Measurements from ENCODE around the gene RER1. TPM values are rescaled to one million over a fixed set of nuclear protein-coding genes. Genes with fewer than 3 reads are reported as not detected.

Gene RER1
- total RNA-seq, 1 donor from 2014 or later = 197 TPM

DNA sequence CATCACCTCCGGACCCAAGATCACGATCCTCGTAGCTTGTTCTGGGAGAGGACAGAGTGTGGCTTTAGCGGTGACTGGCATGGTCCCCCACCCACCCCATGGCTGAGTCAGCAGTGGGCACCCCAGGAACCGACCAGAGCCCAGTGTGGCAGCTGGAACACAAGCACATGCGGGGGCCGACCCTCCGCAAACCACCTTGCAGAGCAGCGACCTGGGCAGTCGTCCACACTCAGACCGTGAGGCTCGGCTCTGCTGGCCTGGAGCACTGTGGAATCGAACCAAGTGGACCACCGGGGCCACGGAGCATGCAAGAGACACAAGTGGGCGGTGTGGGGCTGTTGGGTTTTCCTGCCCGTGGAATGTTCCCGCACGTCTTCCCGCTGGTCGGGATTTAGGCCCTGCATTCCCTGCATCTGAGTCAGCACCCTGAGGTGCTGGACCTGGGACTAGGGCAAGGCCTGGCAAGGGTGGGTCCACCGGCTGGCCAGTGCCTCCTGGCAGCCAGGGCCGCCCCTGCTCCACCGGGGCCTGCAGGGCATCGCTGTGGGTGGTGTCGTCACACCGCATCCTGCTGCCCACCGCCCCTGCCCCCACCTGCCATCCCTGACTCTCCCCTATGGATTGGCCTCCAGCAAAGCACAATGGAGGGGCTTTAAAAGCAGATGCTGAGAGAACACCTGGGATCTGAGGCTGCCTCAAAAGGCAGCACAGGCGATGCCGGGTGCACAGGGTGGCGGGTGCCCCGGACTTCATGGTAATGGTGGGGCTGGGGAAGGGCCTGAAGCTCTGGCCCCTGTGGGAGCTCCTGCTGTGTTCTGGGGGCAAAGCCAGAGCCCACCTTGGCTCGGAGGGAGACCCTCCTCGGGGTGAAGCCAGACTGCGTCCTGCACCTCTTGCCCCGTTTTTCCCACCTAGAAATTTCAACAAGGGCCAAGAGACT, 18.8 kb upstream of the RER1 start:
- H2AFZ ChIP-seq (ENCODE audit: low read depth, low read length) = no peak overlapping the region
- no peaks in the 10 kb centered on the region for H3K4me1 ChIP-seq (ENCODE audit: insufficient read depth, low read length)
- FAIRE-seq (no peak), DNase-seq (ENCODE audit: low read depth) (no peak)
- no peaks in the 10 kb centered on the region for H3K79me2 ChIP-seq (ENCODE audit: insufficient read depth, low read length)
- Mint-ChIP-seq H3K9me3 (ENCODE audit: unreplicated experiment) (no peaks in the 10 kb centered on the region), H3K36me3 (ENCODE audit: low read depth, unreplicated experiment) (peaks cover 3% of the 10 kb centered on the region), H3K4me1 (ENCODE audit: low read depth, unreplicated experiment) (no peaks in the 10 kb centered on the region), H3K4me3 (ENCODE audit: unreplicated experiment) (no peak overlapping the region), H3K27me3 (ENCODE audit: low read depth, unreplicated experiment) (peaks cover 2% of the 10 kb centered on the region), H3K27ac (ENCODE audit: unreplicated experiment) (no peak overlapping the region)
- H3K27ac ChIP-seq (ENCODE audit: low read depth, low read length) = no peak overlapping the region
- no peaks in the 10 kb centered on the region for H4K20me1 ChIP-seq (ENCODE audit: insufficient read depth, low read length)
- no peak overlapping the region for H3K9ac ChIP-seq (ENCODE audit: low read length)
- TF ChIP-seq, protein P1, sequence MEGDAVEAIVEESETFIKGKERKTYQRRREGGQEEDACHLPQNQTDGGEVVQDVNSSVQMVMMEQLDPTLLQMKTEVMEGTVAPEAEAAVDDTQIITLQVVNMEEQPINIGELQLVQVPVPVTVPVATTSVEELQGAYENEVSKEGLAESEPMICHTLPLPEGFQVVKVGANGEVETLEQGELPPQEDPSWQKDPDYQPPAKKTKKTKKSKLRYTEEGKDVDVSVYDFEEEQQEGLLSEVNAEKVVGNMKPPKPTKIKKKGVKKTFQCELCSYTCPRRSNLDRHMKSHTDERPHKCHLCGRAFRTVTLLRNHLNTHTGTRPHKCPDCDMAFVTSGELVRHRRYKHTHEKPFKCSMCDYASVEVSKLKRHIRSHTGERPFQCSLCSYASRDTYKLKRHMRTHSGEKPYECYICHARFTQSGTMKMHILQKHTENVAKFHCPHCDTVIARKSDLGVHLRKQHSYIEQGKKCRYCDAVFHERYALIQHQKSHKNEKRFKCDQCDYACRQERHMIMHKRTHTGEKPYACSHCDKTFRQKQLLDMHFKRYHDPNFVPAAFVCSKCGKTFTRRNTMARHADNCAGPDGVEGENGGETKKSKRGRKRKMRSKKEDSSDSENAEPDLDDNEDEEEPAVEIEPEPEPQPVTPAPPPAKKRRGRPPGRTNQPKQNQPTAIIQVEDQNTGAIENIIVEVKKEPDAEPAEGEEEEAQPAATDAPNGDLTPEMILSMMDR (IDR thresholded peaks at IDR 0.05; ENCODE audit: insufficient read depth, low read depth, low read length) = no peak
- no peak for TF ChIP-seq EZH2 (IDR thresholded peaks at IDR 0.05; ENCODE audit: insufficient read depth, low read length)
- H3K4me3 ChIP-seq (ENCODE audit: insufficient read depth, low read depth, low read length) = no peak overlapping the region
- no peak overlapping the region for H3K4me2 ChIP-seq (ENCODE audit: low read length)
- H3K27me3 ChIP-seq (ENCODE audit: insufficient read depth, low read length) = no peaks in the 10 kb centered on the region
- H3K36me3 ChIP-seq (ENCODE audit: insufficient read depth, low read length) = no peaks in the 10 kb centered on the region
- H3K9me3 ChIP-seq (ENCODE audit: insufficient read depth, low read depth, low read length) = no peaks in the 10 kb centered on the region

DNA sequence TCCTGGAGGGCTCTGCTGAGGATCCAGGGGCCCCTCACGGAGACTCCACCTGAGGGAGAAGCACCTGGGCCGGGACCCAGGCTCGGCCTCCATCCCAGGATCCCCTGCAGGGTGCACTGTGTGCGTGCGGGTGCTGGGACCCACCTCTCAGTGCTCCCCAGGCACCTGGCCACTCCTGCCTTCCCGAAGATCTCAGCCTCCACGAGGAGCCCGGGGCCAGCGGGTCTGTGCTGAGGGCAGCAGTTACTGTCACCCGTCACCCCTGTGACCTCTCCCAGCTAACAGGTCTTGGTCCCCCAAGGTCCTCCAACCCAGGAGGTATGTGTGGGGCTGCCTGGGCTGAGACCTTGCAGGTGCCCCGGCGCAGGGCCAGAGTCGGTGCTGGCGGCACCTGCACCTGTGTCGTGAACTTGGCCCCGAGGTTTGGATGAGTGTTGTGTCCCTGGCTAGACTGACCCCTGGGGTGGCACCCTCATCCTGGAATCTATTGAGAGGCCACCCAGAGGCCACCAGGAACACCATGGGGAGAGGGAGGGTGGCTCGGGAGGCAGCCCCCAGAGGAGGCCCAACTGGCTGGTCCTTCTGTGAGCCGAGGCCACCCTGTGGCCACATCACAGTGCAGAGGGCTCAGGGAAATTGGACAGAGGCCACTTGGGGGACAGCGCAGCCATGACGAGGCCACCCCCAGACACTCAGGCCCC, 17.9 kb upstream of the RER1 start:
- no peak overlapping the region for H3K4me3 ChIP-seq (ENCODE audit: insufficient read depth, low read depth, low read length)
- Mint-ChIP-seq H3K9me3 (ENCODE audit: unreplicated experiment) (no peaks in the 10 kb centered on the region), H3K36me3 (ENCODE audit: low read depth, unreplicated experiment) (no peaks in the 10 kb centered on the region), H3K27ac (ENCODE audit: unreplicated experiment) (no peak overlapping the region), H3K4me3 (ENCODE audit: unreplicated experiment) (no peak overlapping the region), H3K4me1 (ENCODE audit: low read depth, unreplicated experiment) (no peaks in the 10 kb centered on the region), H3K27me3 (ENCODE audit: low read depth, unreplicated experiment) (peaks cover 2% of the 10 kb centered on the region)
- no peaks in the 10 kb centered on the region for H3K79me2 ChIP-seq (ENCODE audit: insufficient read depth, low read length)
- TF ChIP-seq, protein P1 (IDR thresholded peaks at IDR 0.05; ENCODE audit: insufficient read depth, low read depth, low read length) = no peak
- no peak for TF ChIP-seq EZH2 (IDR thresholded peaks at IDR 0.05; ENCODE audit: insufficient read depth, low read length)
- no peaks in the 10 kb centered on the region for H3K4me1 ChIP-seq (ENCODE audit: insufficient read depth, low read length)
- no peaks in the 10 kb centered on the region for H3K36me3 ChIP-seq (ENCODE audit: insufficient read depth, low read length)
- no peaks in the 10 kb centered on the region for H3K9me3 ChIP-seq (ENCODE audit: insufficient read depth, low read depth, low read length)
- H3K4me2 ChIP-seq (ENCODE audit: low read length) = no peak overlapping the region
- no peaks in the 10 kb centered on the region for H4K20me1 ChIP-seq (ENCODE audit: insufficient read depth, low read length)
- FAIRE-seq (no peak), DNase-seq (ENCODE audit: low read depth) (no peak)
- no peaks in the 10 kb centered on the region for H3K27me3 ChIP-seq (ENCODE audit: insufficient read depth, low read length)
- no peak overlapping the region for H3K27ac ChIP-seq (ENCODE audit: low read depth, low read length)
- H2AFZ ChIP-seq (ENCODE audit: low read depth, low read length) = no peak overlapping the region
- H3K9ac ChIP-seq (ENCODE audit: low read length) = no peak overlapping the region
